ENCODE data around the gene ZNF425. TPM values are rescaled to one million over a fixed set of nuclear protein-coding genes. Genes with fewer than 3 reads are reported as not detected.
A peak's percentile ranks its signal among the peaks of the same experiment; 100 is the strongest.

Gene ZNF425
- total and polyA plus RNA-seq, 9 donors = 1.4 to 9.0 (median 3.8) TPM

GRCh38 chr7:149090397-149091195 lies 35.5 kb downstream of the ZNF425 start, which contains the start of gene ZNF786:
TSS of gene ZNF786 (minus strand) at chr7:149090718. CDS start at chr7:149090640, 78 bp downstream.
- H3K27ac ChIP-seq = peak within 1 kb of the TSS; percentile 93 to 96
- DNase-seq = peak; percentile 91 to 95 (median 94)
- intact Hi-C loops (cut with DNase I) = loop anchor here (2.0 to 10.0 kb wide), 4 partner anchors 36 to 86 kb away; partner anchors contain the start of gene ZNF425 (in 1 of the 4)
- TF ChIP-seq EP300 (IDR thresholded peaks at IDR 0.05) (no peak), POLR2A (IDR thresholded peaks at IDR 0.05) (peak; percentile 83), CTCF (IDR thresholded peaks at IDR 0.05) (peak; percentile 96 to 98 (median 97))
- H3K9me3 ChIP-seq = no peaks in the 10 kb centered on the region
- H3K4me1 ChIP-seq (ENCODE audit: insufficient read depth) = no peaks in the 10 kb centered on the region
- peak within 1 kb of the TSS; percentile 93 for H3K4me3 ChIP-seq
- no peaks in the 10 kb centered on the region for H3K27me3 ChIP-seq
- WGBS, 3 donors = 0% methylated on average over 62 to 77 of the region's 77 CpGs
- no peaks in the 10 kb centered on the region for H3K36me3 ChIP-seq

- Histone ChIP-seq H3K4me1 (ENCODE audit: insufficient read depth) (no peaks in the 10 kb centered on the region), H3K27me3 (no peaks in the 10 kb centered on the region), H3K9me3 (no peaks in the 10 kb centered on the region), H3K4me3 (no peak overlapping the region), H3K27ac (no peak overlapping the region), H3K36me3 (no peaks in the 10 kb centered on the region)
- 96 to 97% (median 97%) methylated on average over 6 of the region's 6 CpGs for WGBS, 3 donors
- DNase-seq = no peak
- intact Hi-C loops (cut with DNase I) = no loop called here
- TF ChIP-seq CTCF (IDR thresholded peaks at IDR 0.05) = no peak
- no peak for TF ChIP-seq EP300 (IDR thresholded peaks at IDR 0.05)
- TF ChIP-seq POLR2A (IDR thresholded peaks at IDR 0.05) = no peak
These were observed 38.7 kb downstream of the ZNF425 start for GRCh38 chr7:149087376-149087775.

- no peak for DNase-seq
- intact Hi-C loops (cut with DNase I) = no loop called here
- 91 to 94% (median 91%) methylated on average over 1 of the region's 1 CpG for WGBS, 3 donors
- Histone ChIP-seq H3K9me3 (no peaks in the 10 kb centered on the region), H3K36me3 (no peaks in the 10 kb centered on the region), H3K27ac (no peak overlapping the region), H3K4me3 (no peak overlapping the region), H3K27me3 (no peaks in the 10 kb centered on the region), H3K4me1 (ENCODE audit: insufficient read depth) (no peaks in the 10 kb centered on the region)
- no peak for TF ChIP-seq POLR2A (IDR thresholded peaks at IDR 0.05)
- no peak for TF ChIP-seq CTCF (IDR thresholded peaks at IDR 0.05)
- TF ChIP-seq EP300 (IDR thresholded peaks at IDR 0.05) = no peak
These were observed 40.3 kb downstream of the ZNF425 start for GRCh38 chr7:149085866-149086265.

GRCh38 chr7:149084407-149084806 lies 41.7 kb downstream of the ZNF425 start:
- Histone ChIP-seq H3K27ac (no peak overlapping the region), H3K4me1 (ENCODE audit: insufficient read depth) (no peaks in the 10 kb centered on the region), H3K36me3 (no peaks in the 10 kb centered on the region), H3K27me3 (no peaks in the 10 kb centered on the region), H3K4me3 (no peak overlapping the region), H3K9me3 (no peaks in the 10 kb centered on the region)
- intact Hi-C loops (cut with DNase I) = no loop called here
- TF ChIP-seq POLR2A (IDR thresholded peaks at IDR 0.05) (no peak), CTCF (IDR thresholded peaks at IDR 0.05) (no peak), EP300 (IDR thresholded peaks at IDR 0.05) (no peak)
- no peak for DNase-seq
- WGBS, 3 donors = 90 to 94% (median 90%) methylated on average over 2 of the region's 2 CpGs
